Stimulated activated CD8-positive, alpha-beta memory T cell treated with anti-CD3 and anti-CD28 coated beads, Interleukin-4, amount 100 ng/mL, for 48 hours (primary cell): ENCODE measurements around the gene NCKAP5.
"Not testable (repeated sequence)": the region's sequence is repeated elsewhere in the genome, so short reads cannot be mapped to it uniquely, and the experiment has no call there.

Source experiments
- DNase-seq: peaks from one replicate; pipeline ENCODE4 v3.0.0-alpha.2; 2020

Gene NCKAP5

GRCh38 chr2:132733094-132733493, 835.2 kb downstream of the NCKAP5 start:
- DNase-seq = no peak

GRCh38 chr2:132732694-132733093, 835.6 kb downstream of the NCKAP5 start:
- no peak for DNase-seq

- DNase-seq = no peak
These were observed 836.8 kb downstream of the NCKAP5 start for GRCh38 chr2:132731441-132731840.

- no peak for DNase-seq
These were observed 837.7 kb downstream of the NCKAP5 start for GRCh38 chr2:132730611-132731010.

- no peak for DNase-seq
These were observed 838.7 kb downstream of the NCKAP5 start for GRCh38 chr2:132729522-132729921.

GRCh38 chr2:132726155-132726554, 842.1 kb downstream of the NCKAP5 start:
- no peak for DNase-seq

- DNase-seq = no peak
These were observed 842.5 kb downstream of the NCKAP5 start for GRCh38 chr2:132725748-132726147.

- DNase-seq = no peak
These were observed 843.1 kb downstream of the NCKAP5 start for GRCh38 chr2:132725148-132725547.

GRCh38 chr2:132721938-132722337, 846.3 kb downstream of the NCKAP5 start:
- no peak for DNase-seq

- DNase-seq = no peak
These were observed 847.9 kb downstream of the NCKAP5 start for GRCh38 chr2:132720393-132720792.

- no peak for DNase-seq
These were observed 848.8 kb downstream of the NCKAP5 start for GRCh38 chr2:132719480-132719879.

GRCh38 chr2:132716954-132717353, 851.3 kb downstream of the NCKAP5 start:
- DNase-seq = no peak

- DNase-seq = no peak
These were observed 852.6 kb downstream of the NCKAP5 start for GRCh38 chr2:132715386-132716351.

- DNase-seq = no peak
These were observed 864.9 kb downstream of the NCKAP5 start for GRCh38 chr2:132703396-132703795.

- DNase-seq = no peak
These were observed 866.5 kb downstream of the NCKAP5 start for GRCh38 chr2:132701810-132702209.

- not testable (repeated sequence) for DNase-seq
These were observed 868.5 kb downstream of the NCKAP5 start for GRCh38 chr2:132699802-132700201.

- not testable (repeated sequence) for DNase-seq
These were observed 869.9 kb downstream of the NCKAP5 start for GRCh38 chr2:132698347-132698746.

GRCh38 chr2:132697556-132698205, 870.6 kb downstream of the NCKAP5 start:
- no peak for DNase-seq

GRCh38 chr2:132692816-132693215, 875.4 kb downstream of the NCKAP5 start:
- DNase-seq = no peak

GRCh38 chr2:132691556-132691955, 876.7 kb downstream of the NCKAP5 start:
- no peak for DNase-seq

GRCh38 chr2:132690664-132691303, 877.5 kb downstream of the NCKAP5 start:
- no peak for DNase-seq

GRCh38 chr2:132681766-132682165, 886.5 kb downstream of the NCKAP5 start:
- no peak for DNase-seq

GRCh38 chr2:132680544-132680943, 887.7 kb downstream of the NCKAP5 start:
- DNase-seq = no peak

GRCh38 chr2:132678483-132678882, 889.8 kb downstream of the NCKAP5 start:
- no peak for DNase-seq
